GM10266 (cell line): Measurements from ENCODE around the gene TSSK3.

Experiments used
- DNase-seq: peaks from one replicate; pipeline ENCODE4 v3.0.0; 2012; ENCODE audit errors: extremely low spot score
- CTCF ChIP-seq: IDR thresholded peaks from 2 replicates; pipeline ENCODE4 v1.5.1; 2012; ENCODE audit warnings: mild to moderate bottlenecking, low read depth; ENCODE audit not compliant: control insufficient read depth, insufficient read depth; ENCODE audit errors: missing control alignments

The TSSK3 gene

DNA sequence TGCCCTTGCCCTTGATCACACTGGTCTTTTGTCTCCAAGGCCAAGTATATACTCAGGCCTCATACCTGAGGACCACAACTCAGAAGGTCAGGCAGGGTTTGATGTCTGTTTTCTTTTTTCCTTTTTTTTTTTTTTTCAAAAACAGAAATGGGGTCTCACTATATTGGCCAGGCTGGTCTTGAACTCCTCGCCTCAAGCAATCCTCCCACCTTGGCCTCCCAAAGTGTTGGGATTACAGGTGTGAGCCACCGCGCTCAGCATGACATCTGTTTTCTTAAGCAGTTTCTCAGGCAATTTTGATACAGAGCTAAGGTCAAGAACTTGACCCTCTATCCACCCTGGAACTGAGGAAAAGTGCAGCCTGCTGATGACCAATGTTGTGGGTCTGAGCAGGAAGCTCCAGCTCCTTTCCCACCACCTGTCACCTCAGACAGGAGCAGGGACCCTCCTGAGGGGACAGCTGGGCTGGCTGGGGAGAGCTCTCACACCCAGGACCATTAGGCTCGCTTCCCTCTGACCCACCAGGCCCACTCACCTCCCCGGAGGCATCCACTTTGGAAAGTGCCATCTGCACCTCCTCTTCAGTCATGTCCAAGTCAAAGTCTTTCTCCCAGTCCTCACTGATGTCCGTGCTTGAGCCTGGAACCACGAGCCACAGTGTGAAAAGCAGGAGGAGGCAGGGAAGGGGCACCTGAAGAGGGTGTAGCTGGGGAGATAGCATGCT, 5.7 kb downstream of the TSSK3 start:
- DNase-seq = no peak
- TF ChIP-seq CTCF = no peak

- no peak for DNase-seq
- TF ChIP-seq CTCF = no peak
Measured at GRCh38 chr1:32372149-32372756, 9.9 kb downstream of the TSSK3 start.

- DNase-seq = no peak
- no peak for TF ChIP-seq CTCF
Measured at GRCh38 chr1:32373996-32374592, 11.8 kb downstream of the TSSK3 start.

GRCh38 chr1:32376199-32376598, 13.9 kb downstream of the TSSK3 start:
- TF ChIP-seq CTCF = no peak
- no peak for DNase-seq

GRCh38 chr1:32377541-32378220, 15.3 kb downstream of the TSSK3 start:
- DNase-seq = no peak
- no peak for TF ChIP-seq CTCF

DNA sequence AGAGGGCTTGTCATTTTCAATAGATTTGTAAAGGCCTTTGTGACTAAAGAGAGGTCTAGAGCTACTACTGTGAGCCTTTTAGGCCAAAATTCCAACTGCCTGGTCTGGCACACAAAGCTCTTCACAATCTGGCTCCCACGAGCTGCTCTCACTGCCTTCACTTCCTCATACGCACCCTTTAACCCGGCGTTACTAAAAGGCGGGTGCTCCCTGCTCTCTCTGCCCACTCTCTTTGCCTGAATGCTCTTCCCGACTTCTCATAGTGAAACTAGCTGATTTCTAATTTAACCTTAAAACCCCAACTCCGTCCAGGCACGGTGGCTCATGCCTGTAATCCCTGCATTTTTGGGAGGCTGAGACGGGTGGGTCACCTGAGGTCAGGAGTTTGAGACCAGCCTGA, 17.7 kb downstream of the TSSK3 start:
- TF ChIP-seq CTCF = no peak
- DNase-seq = no peak
